Measurements from ENCODE around the gene FLNA. TPM values are rescaled to one million over a fixed set of nuclear protein-coding genes. Genes with fewer than 3 reads are reported as not detected.
A peak's percentile ranks its signal among the peaks of the same experiment; 100 is the strongest.

The FLNA gene
- total RNA-seq, 1 experiment from 2014 or later: 1,841 TPM

DNA sequence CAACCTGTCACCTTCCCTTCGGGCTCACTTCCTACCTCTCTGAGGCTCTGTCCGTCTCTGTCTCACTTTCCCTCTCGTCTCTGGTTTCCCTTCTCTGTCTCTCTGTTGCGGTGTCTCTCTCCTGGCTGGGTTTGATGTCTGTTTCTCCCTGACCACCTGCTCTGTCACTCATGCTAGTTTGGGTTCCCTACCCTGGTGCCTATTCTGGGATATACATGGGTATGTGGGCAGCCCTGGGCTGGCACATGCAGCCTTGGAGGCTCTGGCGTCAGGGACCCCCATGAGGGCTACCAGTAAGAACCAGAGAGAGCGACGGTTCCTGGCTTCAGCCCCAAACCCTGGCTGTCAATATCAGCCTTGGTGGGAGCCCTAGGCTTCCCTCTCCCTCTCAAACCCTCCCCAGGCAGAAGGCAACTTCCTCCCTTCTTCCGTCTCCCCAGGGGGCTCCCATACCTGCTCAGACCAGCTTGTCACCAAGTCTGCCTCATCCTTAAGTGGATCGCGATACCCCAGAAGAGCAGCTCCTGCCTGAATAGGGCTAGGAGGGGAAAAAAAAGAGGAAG is 34.3 kb upstream of the FLNA start:
- DNase-seq: no peak
- no peaks in the 10 kb centered on the region for H4K20me1 ChIP-seq (ENCODE audit: insufficient read depth)
- ChIA-PET CTCF (interaction anchor here (1.2 kb wide), 1 partner anchor 10 kb away, joined by 5 read pairs; the partner anchor contains the start of gene RPL10), POLR2A (ENCODE audit: unreplicated experiment) (interaction anchor here (0.6 to 0.9 kb wide), 3 partner anchors 50 to 354 kb away, joined by 3 to 9 read pairs (median 4); partner anchors contain the start of gene DKC1)
- no peak for TF ChIP-seq CTCF (conservative IDR thresholded peaks at IDR 0.05)
- TF ChIP-seq EZH2 (IDR thresholded peaks at IDR 0.05; ENCODE audit: low read depth): no peak
- H3K27me3 ChIP-seq (ENCODE audit: insufficient read depth, low read depth): no peaks in the 10 kb centered on the region
- H3K27ac ChIP-seq: peak overlapping the region; percentile 43; the same call in 1 of the 2 replicates
- H3K79me2 ChIP-seq (ENCODE audit: low read depth): 0 out of 2 replicates have a peak, but pooled peaks cover 4% of the 10 kb centered on the region
- peak overlapping the region; percentile 62; the same call in 1 of the 2 replicates for H2AFZ ChIP-seq
- peaks cover 8% of the 10 kb centered on the region; the same call in 1 of the 2 replicates for H3F3A ChIP-seq (ENCODE audit: insufficient read depth, low read depth)
- H3K36me3 ChIP-seq (ENCODE audit: low read depth): no peaks in the 10 kb centered on the region
- intact Hi-C loops (cut with micrococcal nuclease; ENCODE audit: unreplicated experiment): loop anchor here (1.0 to 2.0 kb wide), 3 partner anchors 37 to 82 kb away; partner anchors contain the start of genes PLXNA3 and SLC10A3
- peak overlapping the region; percentile 94 for H3K4me2 ChIP-seq
- no peaks in the 10 kb centered on the region for H3K9me2 ChIP-seq (ENCODE audit: insufficient read depth)
- BruUV-seq (replicated peaks): no TSS peak
- peak overlapping the region; percentile 59 for H3K4me3 ChIP-seq
- H3K9me3 ChIP-seq (ENCODE audit: insufficient read depth, low read depth): no peaks in the 10 kb centered on the region
- H3K4me1 ChIP-seq (replicated peaks; ENCODE audit: insufficient read depth): peaks cover 19% of the 10 kb centered on the region

DNA sequence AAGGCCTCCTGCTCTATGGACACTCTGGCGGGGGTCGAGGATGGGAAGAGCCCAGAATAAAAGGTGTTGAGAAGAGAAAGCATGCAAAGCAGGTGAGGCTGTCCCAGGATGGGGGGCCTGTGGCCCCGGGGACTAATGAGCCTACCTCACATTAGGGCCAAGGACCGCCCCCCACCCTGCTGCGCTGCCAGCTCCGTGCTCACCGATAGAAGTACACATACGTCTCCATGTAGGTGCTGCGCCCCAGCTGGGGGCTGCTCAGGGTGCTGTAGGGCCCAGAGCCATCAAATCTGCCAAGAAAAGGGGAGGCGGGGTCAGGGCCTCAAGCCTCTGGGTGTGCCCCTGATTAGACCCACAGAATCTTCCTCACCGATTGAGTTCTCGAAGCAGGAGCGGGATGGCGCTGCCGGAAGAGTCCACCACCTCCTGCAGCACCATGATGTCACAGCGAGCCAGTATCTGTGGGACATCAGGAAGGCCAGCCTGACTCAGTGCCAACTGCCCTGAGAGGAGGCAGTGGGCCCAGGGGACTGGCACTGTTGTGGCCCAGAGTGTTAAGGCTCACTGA is 30.3 kb upstream of the FLNA start:
- POLR2A ChIA-PET (ENCODE audit: unreplicated experiment): no interaction called here
- Histone ChIP-seq H3K9me2 (ENCODE audit: insufficient read depth) (no peaks in the 10 kb centered on the region), H2AFZ (no peak overlapping the region), H3F3A (ENCODE audit: insufficient read depth, low read depth) (peaks cover 32% of the 10 kb centered on the region), H3K79me2 (ENCODE audit: low read depth) (peaks cover 8% of the 10 kb centered on the region), H3K9me3 (ENCODE audit: insufficient read depth, low read depth) (no peaks in the 10 kb centered on the region), H3K27me3 (ENCODE audit: insufficient read depth, low read depth) (no peaks in the 10 kb centered on the region), H4K20me1 (ENCODE audit: insufficient read depth) (peaks cover 16% of the 10 kb centered on the region), H3K4me3 (no peak overlapping the region), H3K27ac (no peak overlapping the region), H3K4me2 (no peak overlapping the region), H3K36me3 (ENCODE audit: low read depth) (peaks cover 10% of the 10 kb centered on the region), H3K4me1 (replicated peaks; ENCODE audit: insufficient read depth) (peaks cover 21% of the 10 kb centered on the region)
- BruUV-seq (replicated peaks): no TSS peak
- CTCF ChIA-PET: no interaction called here
- DNase-seq: no peak
- no peak for TF ChIP-seq EZH2 (IDR thresholded peaks at IDR 0.05; ENCODE audit: low read depth)
- TF ChIP-seq CTCF (conservative IDR thresholded peaks at IDR 0.05): no peak
- intact Hi-C loops (cut with micrococcal nuclease; ENCODE audit: unreplicated experiment): no loop called here

DNA sequence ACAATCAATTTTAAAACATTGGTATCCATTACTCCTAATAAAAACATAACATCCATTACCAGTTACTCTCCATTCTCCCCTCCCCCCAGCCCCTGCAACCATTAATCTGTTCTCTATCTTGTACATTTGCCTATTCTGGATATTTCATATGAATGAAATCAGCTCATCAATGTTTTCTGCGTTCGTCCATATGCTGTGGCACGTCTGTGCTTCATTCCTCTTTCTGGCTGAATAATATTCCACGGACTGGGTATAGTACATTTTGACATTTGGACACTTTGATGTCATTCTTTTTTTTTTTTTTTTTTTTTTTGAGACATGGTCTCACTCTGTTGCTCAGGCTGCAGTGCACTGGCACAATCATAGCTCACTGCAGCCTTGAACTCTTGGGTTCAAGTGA is 29.4 kb upstream of the FLNA start:
- H4K20me1 ChIP-seq (ENCODE audit: insufficient read depth): peaks cover 22% of the 10 kb centered on the region
- ChIA-PET POLR2A (ENCODE audit: unreplicated experiment) (no interaction called here), CTCF (no interaction called here)
- no peak for TF ChIP-seq EZH2 (IDR thresholded peaks at IDR 0.05; ENCODE audit: low read depth)
- TF ChIP-seq CTCF (conservative IDR thresholded peaks at IDR 0.05): no peak
- H3F3A ChIP-seq (ENCODE audit: insufficient read depth, low read depth): peaks cover 36% of the 10 kb centered on the region
- no TSS peak for BruUV-seq (replicated peaks)
- H3K4me2 ChIP-seq: no peak overlapping the region
- no peaks in the 10 kb centered on the region for H3K9me3 ChIP-seq (ENCODE audit: insufficient read depth, low read depth)
- no peak overlapping the region for H3K4me3 ChIP-seq
- no peaks in the 10 kb centered on the region for H3K9me2 ChIP-seq (ENCODE audit: insufficient read depth)
- peaks cover 17% of the 10 kb centered on the region for H3K79me2 ChIP-seq (ENCODE audit: low read depth)
- peaks cover 19% of the 10 kb centered on the region for H3K36me3 ChIP-seq (ENCODE audit: low read depth)
- intact Hi-C loops (cut with micrococcal nuclease; ENCODE audit: unreplicated experiment): no loop called here
- no peak overlapping the region for H2AFZ ChIP-seq
- DNase-seq: no peak
- H3K4me1 ChIP-seq (replicated peaks; ENCODE audit: insufficient read depth): peaks cover 18% of the 10 kb centered on the region
- H3K27ac ChIP-seq: no peak overlapping the region
- H3K27me3 ChIP-seq (ENCODE audit: insufficient read depth, low read depth): no peaks in the 10 kb centered on the region

All from PC-9 (cell line).